Spleen (tissue), 11 donors: ENCODE measurements around the gene VWA3A. TPM values are rescaled to one million over a fixed set of nuclear protein-coding genes. Genes with fewer than 3 reads are reported as not detected.
"Not testable (repeated sequence)": the region's sequence is repeated elsewhere in the genome, so short reads cannot be mapped to it uniquely, and the experiment has no call there.

Experiments
- DNase-seq: peaks from one replicate; pipeline ENCODE4 v3.0.0-alpha.2; 2020
- H3K27ac ChIP-seq, 8 donors: fragments of 200-600 bp; sonication (generic) in 7 of 8; 1 replicate in 4 of 8; 2 replicates in 4 of 8; pipeline versions ENCODE4 v1.5.0 to v1.8.0; 2016 to 2021; ENCODE audit warnings: inconsistent platforms in 4 of 8, mild to moderate bottlenecking in 4 of 8, moderate library complexity in 1 of 8
- H3K27me3 ChIP-seq, 7 donors: fragments of 200-600 bp; sonication (generic) in 6 of 7; replicated peaks in 1 of 7; 1 replicate in 4 of 7; 2 replicates in 3 of 7; pipeline versions ENCODE4 v1.5.0 to v1.8.0; 2016 to 2021; ENCODE audit warnings: inconsistent platforms in 3 of 7, mild to moderate bottlenecking in 1 of 7
- H3K36me3 ChIP-seq, 6 donors: fragments of 200-600 bp; sonication (generic) in 5 of 6; 1 replicate in 4 of 6; 2 replicates in 2 of 6; pipeline versions ENCODE4 v1.5.0 to v1.8.0; 2016 to 2021; ENCODE audit warnings: inconsistent platforms in 2 of 6
- H3K4me1 ChIP-seq, 6 donors: fragments of 200-600 bp; sonication (generic) in 5 of 6; 1 replicate in 3 of 6; 2 replicates in 3 of 6; pipeline versions ENCODE4 v1.5.0 to v1.8.0; 2016 to 2021; ENCODE audit warnings: inconsistent platforms in 3 of 6
- H3K4me3 ChIP-seq, 8 donors: fragments of 200-600 bp; sonication (generic) in 7 of 8; 1 replicate in 4 of 8; 2 replicates in 4 of 8; pipeline versions ENCODE4 v1.5.0 to v1.8.0; 2016 to 2021; ENCODE audit warnings: inconsistent platforms in 4 of 8, mild to moderate bottlenecking in 4 of 8, moderate library complexity in 2 of 8
- H3K9me3 ChIP-seq, 8 donors: fragments of 200-600 bp; sonication (generic) in 7 of 8; 1 replicate in 4 of 8; 2 replicates in 4 of 8; pipeline versions ENCODE4 v1.5.0 to v1.8.0; 2016 to 2021; ENCODE audit warnings: inconsistent platforms in 4 of 8
- POLR2A ChIP-seq, 3 donors: fragments of 450-650 bp; IDR thresholded peaks; one replicate each; pipeline ENCODE4 v1.5.1; 2017; ENCODE audit warnings: antibody characterized with exemption in 3 of 3, mild to moderate bottlenecking in 1 of 3
- POLR2AphosphoS5 ChIP-seq, 3 donors: sonication (generic); formaldehyde crosslinking; IDR thresholded peaks; one replicate each; pipeline ENCODE4 v1.5.1; 2017; ENCODE audit warnings: antibody characterized with exemption in 3 of 3
- WGBS, 5 donors: extraction: QIAGEN DNeasy Blood & Tissue Kit in 3 of 5; methylation state at CpG; one replicate each; pipeline versions ENCODE4 v1.1.5 to v1.1.7; 2013 to 2018; 5-methylcytosine and 5-hydroxymethylcytosine counted together
- intact Hi-C: fragments of 100-400 bp; cut with DNase I; formaldehyde crosslinking; loops from one replicate; pipeline ENCODE4 v1.15.0; 2023; ENCODE audit warnings: low total_unique reads
- polyA plus RNA-seq, 3 donors: library from polyadenylated mRNA; stranded (reverse); fragments of 200-250 nt; gene quantifications; one replicate each; pipeline ENCODE4 v1.2.1, GENCODE V29; 2013
- total RNA-seq, 7 donors: library from RNA; depleted of rRNA in 3 of 7; stranded (reverse); fragments of >200 nt in 3 of 7; fragmentation: NEBNext Ultra II Directional in 4 of 7; extraction: Animal tissue kit (Norgen Biotek cat#: 25700) in 4 of 7; gene quantifications; one replicate each; pipeline versions ENCODE4 v1.1.0 to v1.2.1, GENCODE V29; 2016 to 2021
- TF ChIP-seq, protein P1 (sequence below), 11 experiments: fragments of 200-600 bp in 7 of 11; fragments of 450-650 bp in 4 of 11; sonication (generic) in 4 of 11; IDR thresholded peaks in 8 of 11; conservative IDR thresholded peaks in 3 of 11; 1 replicate in 7 of 11; 2 replicates in 4 of 11; pipeline versions ENCODE4 v1.4.0 to v1.8.0; 2016 to 2021; ENCODE audit warnings: antibody characterized with exemption in 11 of 11, inconsistent platforms in 4 of 11, mild to moderate bottlenecking in 1 of 11
- donor health status: healthy with polysubstance abuse.
- donor health status: DM: no; HTN: no; CAD: no; lungs with moderate emphysema.
- donor health status: DM: no; HTN: no; CAD: no.
- donor health status: Bipolar disorder and iron deficiency.
- donor health status: healthy.
- donor health status: DM: no; HTN: no; CAD: no.
- donor health status: DM: yes; HTN: yes; CAD: no.

The VWA3A gene
- total and polyA plus RNA-seq, 10 donors: 0.08 to 2.1 (median 0.30) TPM; not detected in 2

GRCh38 chr16:22109258-22109898 is 17.0 kb downstream of the VWA3A start:
- H3K9me3 ChIP-seq: no peaks in the 10 kb centered on the region
- H3K4me1 ChIP-seq: no peaks in the 10 kb centered on the region
- TF ChIP-seq POLR2A (IDR thresholded peaks at IDR 0.05): no peak
- no peaks in the 10 kb centered on the region for H3K36me3 ChIP-seq
- 31 to 40% (median 36%) methylated on average over 4 of the region's 4 CpGs for WGBS, 5 donors
- H3K4me3 ChIP-seq: no peak overlapping the region
- intact Hi-C loops: no loop called here
- peaks cover 0 to 11% (median 0%) of the 10 kb centered on the region in 7 donors for H3K27me3 ChIP-seq
- no peak overlapping the region for H3K27ac ChIP-seq
- no peak for DNase-seq

GRCh38 chr16:22111629-22112028 is 19.3 kb downstream of the VWA3A start:
- H3K27ac ChIP-seq, H3K4me1 ChIP-seq, H3K36me3 ChIP-seq, H3K4me3 ChIP-seq, intact Hi-C loops, DNase-seq, H3K9me3 ChIP-seq: not testable (repeated sequence)
- WGBS, 5 donors: 69 to 83% (median 81%) methylated on average over 5 of the region's 5 CpGs
- peaks cover 0 to 11% (median 0%) of the 10 kb centered on the region in 7 donors for H3K27me3 ChIP-seq

DNA sequence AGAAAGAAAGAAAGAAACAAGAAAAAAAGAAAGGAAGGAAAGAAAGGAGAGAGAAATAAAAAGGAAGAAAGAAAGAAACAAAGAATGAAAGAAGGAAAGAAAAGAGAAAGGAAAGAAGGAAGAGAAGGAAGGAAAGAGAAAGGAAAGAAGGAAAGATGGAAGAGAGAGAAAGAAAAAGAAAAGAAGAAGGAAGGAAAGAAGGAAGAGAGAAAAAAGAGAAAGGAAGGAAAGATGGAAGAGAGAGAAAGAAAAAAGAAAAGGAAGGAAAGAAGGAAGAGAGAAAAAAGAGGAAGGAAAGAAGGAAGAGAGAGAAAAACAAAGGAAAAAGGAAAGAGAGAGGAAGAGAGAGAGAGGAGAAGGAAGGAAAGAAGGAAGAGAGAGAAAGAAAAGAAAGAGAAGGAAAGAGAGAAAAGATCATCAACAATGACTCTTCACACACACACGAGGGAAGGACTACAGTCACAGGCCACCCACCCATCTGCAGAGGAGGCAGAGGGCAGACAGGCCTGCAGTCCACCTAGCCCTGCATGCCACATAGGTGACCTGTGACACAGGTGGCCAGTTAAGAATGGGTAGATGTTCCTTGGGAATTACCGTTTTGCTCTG is 23.9 kb downstream of the VWA3A start:
- 79 to 90% (median 85%) methylated on average over 2 of the region's 2 CpGs for WGBS, 5 donors
- Histone ChIP-seq H3K4me3 (no peak overlapping the region), H3K4me1 (no peaks in the 10 kb centered on the region), H3K27ac (no peak overlapping the region), H3K36me3 (no peaks in the 10 kb centered on the region), H3K27me3 (no peaks in the 10 kb centered on the region), H3K9me3 (no peaks in the 10 kb centered on the region)
- intact Hi-C loops: no loop called here
- no peak for DNase-seq
- TF ChIP-seq, protein P1, sequence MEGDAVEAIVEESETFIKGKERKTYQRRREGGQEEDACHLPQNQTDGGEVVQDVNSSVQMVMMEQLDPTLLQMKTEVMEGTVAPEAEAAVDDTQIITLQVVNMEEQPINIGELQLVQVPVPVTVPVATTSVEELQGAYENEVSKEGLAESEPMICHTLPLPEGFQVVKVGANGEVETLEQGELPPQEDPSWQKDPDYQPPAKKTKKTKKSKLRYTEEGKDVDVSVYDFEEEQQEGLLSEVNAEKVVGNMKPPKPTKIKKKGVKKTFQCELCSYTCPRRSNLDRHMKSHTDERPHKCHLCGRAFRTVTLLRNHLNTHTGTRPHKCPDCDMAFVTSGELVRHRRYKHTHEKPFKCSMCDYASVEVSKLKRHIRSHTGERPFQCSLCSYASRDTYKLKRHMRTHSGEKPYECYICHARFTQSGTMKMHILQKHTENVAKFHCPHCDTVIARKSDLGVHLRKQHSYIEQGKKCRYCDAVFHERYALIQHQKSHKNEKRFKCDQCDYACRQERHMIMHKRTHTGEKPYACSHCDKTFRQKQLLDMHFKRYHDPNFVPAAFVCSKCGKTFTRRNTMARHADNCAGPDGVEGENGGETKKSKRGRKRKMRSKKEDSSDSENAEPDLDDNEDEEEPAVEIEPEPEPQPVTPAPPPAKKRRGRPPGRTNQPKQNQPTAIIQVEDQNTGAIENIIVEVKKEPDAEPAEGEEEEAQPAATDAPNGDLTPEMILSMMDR (IDR thresholded peaks at IDR 0.05 in 8 of 11, conservative IDR thresholded peaks at IDR 0.05 in 3 of 11): no peak
- TF ChIP-seq POLR2AphosphoS5 (IDR thresholded peaks at IDR 0.05) (no peak), POLR2A (IDR thresholded peaks at IDR 0.05) (no peak)

- Histone ChIP-seq H3K9me3 (no peaks in the 10 kb centered on the region), H3K4me1 (no peaks in the 10 kb centered on the region), H3K27ac (no peak overlapping the region), H3K4me3 (no peak overlapping the region), H3K36me3 (no peaks in the 10 kb centered on the region), H3K27me3 (no peaks in the 10 kb centered on the region)
- WGBS, 5 donors: 90 to 96% (median 93%) methylated on average over 2 of the region's 2 CpGs
- intact Hi-C loops: no loop called here
- TF ChIP-seq POLR2AphosphoS5 (IDR thresholded peaks at IDR 0.05) (no peak), POLR2A (IDR thresholded peaks at IDR 0.05) (no peak)
- TF ChIP-seq, protein P1 (IDR thresholded peaks at IDR 0.05 in 8 of 11, conservative IDR thresholded peaks at IDR 0.05 in 3 of 11): no peak
- no peak for DNase-seq
Observed at GRCh38 chr16:22117609-22118008, 25.3 kb downstream of the VWA3A start.

GRCh38 chr16:22120440-22120839 is 28.1 kb downstream of the VWA3A start:
- TF ChIP-seq, protein P1 (IDR thresholded peaks at IDR 0.05 in 8 of 11, conservative IDR thresholded peaks at IDR 0.05 in 3 of 11): no peak
- TF ChIP-seq POLR2AphosphoS5 (IDR thresholded peaks at IDR 0.05) (no peak), POLR2A (IDR thresholded peaks at IDR 0.05) (no peak)
- Histone ChIP-seq H3K4me1 (no peaks in the 10 kb centered on the region), H3K36me3 (no peaks in the 10 kb centered on the region), H3K27me3 (no peaks in the 10 kb centered on the region), H3K4me3 (no peak overlapping the region), H3K27ac (no peak overlapping the region), H3K9me3 (no peaks in the 10 kb centered on the region)
- no peak for DNase-seq
- intact Hi-C loops: no loop called here
- 77 to 90% (median 83%) methylated on average over 3 of the region's 3 CpGs for WGBS, 5 donors
